K562 (cell line): ENCODE results near the gene ZDHHC3. TPM values are rescaled to one million over a fixed set of nuclear protein-coding genes. Genes with fewer than 3 reads are reported as not detected.
A peak's percentile ranks its signal among the peaks of the same experiment; 100 is the strongest.

Experiments used
- ADNP ChIP-seq: fragments of 200-800 bp; sonication (Bioruptor generic); IDR thresholded peaks from 2 replicates; pipeline ENCODE4 v1.6.1; 2016; ENCODE audit warnings: missing genetic modification characterization, missing compliant biosample characterization
- ARID1B ChIP-seq: fragments of 450-650 bp; IDR thresholded peaks from 2 replicates; pipeline ENCODE4 v1.6.1; 2016; ENCODE audit warnings: antibody characterized with exemption, mild to moderate bottlenecking, inconsistent platforms
- BDP1 ChIP-seq: IDR thresholded peaks from 3 replicates; pipeline ENCODE4 v1.6.1; 2011; ENCODE audit not compliant: insufficient read length, insufficient read depth
- EGR1 ChIP-seq: fragments of 450-650 bp; conservative IDR thresholded peaks from 2 replicates; pipeline ENCODE4 v1.6.1; 2017; ENCODE audit warnings: mild to moderate bottlenecking
- ESRRB ChIP-seq: fragments of 250-450 bp; sonication (Bioruptor Pico); IDR thresholded peaks from 2 replicates; pipeline ENCODE4 v1.5.0; 2020; ENCODE audit warnings: mild to moderate bottlenecking, moderate library complexity, borderline replicate concordance
- GABPB1 ChIP-seq: sonication (generic); formaldehyde crosslinking; IDR thresholded peaks from 2 replicates; pipeline ENCODE4 v1.8.0; 2022; ENCODE audit warnings: mild to moderate bottlenecking, missing genetic modification reagents
- HNRNPL ChIP-seq: fragments of 200-400 bp; formaldehyde crosslinking; IDR thresholded peaks from 2 replicates; pipeline ENCODE4 v1.6.1; 2017; ENCODE audit warnings: low read depth, mild to moderate bottlenecking, low read length
- KLF16 ChIP-seq: IDR thresholded peaks from 2 replicates; pipeline ENCODE4 v1.6.1; 2016; ENCODE audit warnings: antibody characterized with exemption
- MTA3 ChIP-seq: fragments of 450-650 bp; formaldehyde crosslinking; IDR thresholded peaks from 2 replicates; pipeline ENCODE4 v1.6.1; 2017; ENCODE audit warnings: mild to moderate bottlenecking, borderline replicate concordance
- MTF1 ChIP-seq: fragments of 250-450 bp; sonication (Bioruptor Pico); IDR thresholded peaks from 2 replicates; pipeline ENCODE4 v1.9.0; 2021; ENCODE audit warnings: moderate library complexity, mild to moderate bottlenecking, inconsistent platforms, borderline replicate concordance
- NONO ChIP-seq, 2 experiments: fragments of 200-400 bp in 1 of 2; fragments of 450-650 bp in 1 of 2; formaldehyde crosslinking in 1 of 2; IDR thresholded peaks; 2 replicates each; pipeline ENCODE4 v1.6.1; 2017; ENCODE audit warnings: low read depth in 2 of 2, mild to moderate bottlenecking in 2 of 2, moderate library complexity in 2 of 2, low read length in 1 of 2
- NR2F6 ChIP-seq: fragments of 450-650 bp; formaldehyde crosslinking; IDR thresholded peaks from 2 replicates; pipeline ENCODE4 v1.4.0; 2020; ENCODE audit warnings: mild to moderate bottlenecking
- PHB2 ChIP-seq: fragments of 450-650 bp; IDR thresholded peaks from 2 replicates; pipeline ENCODE4 v1.6.1; 2017; ENCODE audit warnings: low read depth
- RUNX1 ChIP-seq: sonication (generic); IDR thresholded peaks from 2 replicates; pipeline ENCODE4 v1.6.1; 2016; ENCODE audit warnings: antibody characterized with exemption, low read depth
- SMARCA5 ChIP-seq: fragments of 450-650 bp; IDR thresholded peaks from 2 replicates; pipeline ENCODE4 v1.6.1; 2016
- XRCC5 ChIP-seq: fragments of 200-400 bp; formaldehyde crosslinking; IDR thresholded peaks from 2 replicates; pipeline ENCODE4 v1.6.1; 2017; ENCODE audit warnings: low read depth, mild to moderate bottlenecking, low read length
- ZNF143 ChIP-seq: sonication (generic); formaldehyde crosslinking; IDR thresholded peaks from 2 replicates; pipeline ENCODE4 v1.9.0; 2022; ENCODE audit warnings: mild to moderate bottlenecking, missing genetic modification reagents
- ZNF75A ChIP-seq: fragments of 450-650 bp; formaldehyde crosslinking; IDR thresholded peaks from 2 replicates; pipeline ENCODE4 v1.4.0; 2020; ENCODE audit warnings: mild to moderate bottlenecking
- ZNF76 ChIP-seq: fragments of 250-450 bp; sonication (Bioruptor Pico); IDR thresholded peaks from 2 replicates; pipeline ENCODE4 v1.4.0; 2020; ENCODE audit warnings: mild to moderate bottlenecking, moderate library complexity, borderline replicate concordance
- polyA plus RNA-seq, 8 experiments: library from polyadenylated mRNA; depleted of rRNA in 4 of 8; stranded (reverse) in 5 of 8; unstranded in 3 of 8; fragments of >200 nt; fragmentation: Nextera tagmentation in 2 of 8; fragmentation: Illumina TruSeq in 1 of 8; extraction: Ambion mirVana in 2 of 8; extraction: Trizol in 1 of 8; gene quantifications; 2 replicates each; pipeline versions ENCODE4 v1.2.1 to v1.2.3, GENCODE V29; 2011 to 2014; ENCODE audit warnings: inconsistent platforms in 1 of 8, missing spikeins in 1 of 8
- total RNA-seq, 7 experiments: library from RNA; depleted of rRNA in 6 of 7; stranded (reverse); fragments of >200 nt in 6 of 7; fragmentation: Illumina TruSeq in 2 of 7; extraction: Trizol in 2 of 7; gene quantifications; 2 replicates each; pipeline versions ENCODE4 v1.2.1 to v1.2.3, GENCODE V29; 2011 to 2021; ENCODE audit warnings: low replicate concordance in 1 of 7
- TF ChIP-seq, protein P1 (sequence below): sonication (generic); formaldehyde crosslinking; IDR thresholded peaks from 2 replicates; pipeline ENCODE4 v1.8.0; 2023; ENCODE audit warnings: mild to moderate bottlenecking, missing genetic modification reagents
- TF ChIP-seq, protein P2 (sequence below): fragments of 250-450 bp; sonication (Bioruptor Pico); IDR thresholded peaks from 2 replicates; pipeline ENCODE4 v1.9.0; 2021; ENCODE audit warnings: mild to moderate bottlenecking, inconsistent platforms

ZDHHC3 gene
- total and polyA plus RNA-seq, 9 of the 15 experiments (the other 6 are each of a cell fraction or from before 2014, with no cell fraction given) = 10.3 to 120 (median 67.2) TPM

DNA sequence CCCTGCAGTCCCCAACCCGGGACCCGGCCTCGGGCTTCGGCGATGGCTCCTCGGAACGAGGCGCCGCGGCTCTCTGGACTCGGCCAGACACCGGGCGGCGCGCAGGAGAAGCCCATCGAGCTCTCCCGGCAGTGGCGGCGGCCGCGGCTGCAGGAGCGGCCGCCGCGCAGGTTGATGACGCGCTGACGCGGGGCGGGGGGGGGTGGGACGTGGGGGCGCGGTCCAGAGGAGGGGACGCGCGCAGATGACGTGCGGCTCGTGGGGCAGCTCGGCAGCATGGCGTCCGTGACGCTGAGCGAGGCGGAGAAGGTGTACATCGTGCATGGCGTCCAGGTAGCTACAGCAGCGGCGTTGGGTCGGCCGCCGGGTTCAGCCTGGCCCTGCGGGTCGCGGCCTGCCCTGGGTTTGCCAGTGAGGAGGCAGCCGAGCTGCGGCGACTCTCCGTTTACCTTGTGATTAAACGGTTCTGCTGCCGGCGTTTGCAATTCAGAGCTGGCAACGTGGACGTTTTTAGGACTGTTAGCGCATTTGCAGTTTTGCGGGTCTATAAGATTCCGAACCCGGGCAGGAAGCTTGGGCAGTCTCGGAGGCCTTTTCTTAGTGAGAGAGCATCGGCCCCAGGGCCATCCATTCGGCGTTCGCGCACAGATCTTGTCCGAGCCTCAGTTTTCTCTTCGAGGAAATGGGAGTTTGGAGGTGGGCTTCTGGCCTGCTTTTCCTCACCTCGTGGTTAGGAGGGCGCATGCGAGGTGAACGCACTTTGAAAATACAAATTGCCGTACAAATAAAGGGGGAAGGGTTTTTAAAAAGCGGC is at the start of gene ZDHHC3, which contains the start of gene EXOSC7 (continued):
- TF ChIP-seq BDP1 (no peak), PHB2 (no peak), HNRNPL (no peak), NR2F6 (CRISPR knock-in tag) (no peak), SMARCA5 (peak; percentile 34; the same call in 1 of the 2 replicates), ESRRB (CRISPR knock-in tag) (no peak), MTF1 (no peak), GABPB1 (CRISPR knock-in tag) (no peak), EGR1 (0 out of 2 replicates have a peak, but pooled peaks have one; percentile 19), NONO (IDR thresholded peaks at IDR 0.05; ENCODE audit: low read depth in 2 of 2, low read length in 1 of 2) (peak in 1 of 2 experiments; percentile 51; a peak in 1 of 4 replicates), ZNF76 (CRISPR knock-in tag) (no peak), KLF16 (no peak), ZNF143 (CRISPR knock-in tag) (no peak), XRCC5 (no peak), RUNX1 (no peak), ADNP (tag) (no peak), ZNF75A (CRISPR knock-in tag) (no peak), ARID1B (no peak), MTA3 (no peak)
- TF ChIP-seq, protein P1, sequence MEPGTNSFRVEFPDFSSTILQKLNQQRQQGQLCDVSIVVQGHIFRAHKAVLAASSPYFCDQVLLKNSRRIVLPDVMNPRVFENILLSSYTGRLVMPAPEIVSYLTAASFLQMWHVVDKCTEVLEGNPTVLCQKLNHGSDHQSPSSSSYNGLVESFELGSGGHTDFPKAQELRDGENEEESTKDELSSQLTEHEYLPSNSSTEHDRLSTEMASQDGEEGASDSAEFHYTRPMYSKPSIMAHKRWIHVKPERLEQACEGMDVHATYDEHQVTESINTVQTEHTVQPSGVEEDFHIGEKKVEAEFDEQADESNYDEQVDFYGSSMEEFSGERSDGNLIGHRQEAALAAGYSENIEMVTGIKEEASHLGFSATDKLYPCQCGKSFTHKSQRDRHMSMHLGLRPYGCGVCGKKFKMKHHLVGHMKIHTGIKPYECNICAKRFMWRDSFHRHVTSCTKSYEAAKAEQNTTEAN (CRISPR knock-in tag) = no peak
- TF ChIP-seq, protein P2, sequence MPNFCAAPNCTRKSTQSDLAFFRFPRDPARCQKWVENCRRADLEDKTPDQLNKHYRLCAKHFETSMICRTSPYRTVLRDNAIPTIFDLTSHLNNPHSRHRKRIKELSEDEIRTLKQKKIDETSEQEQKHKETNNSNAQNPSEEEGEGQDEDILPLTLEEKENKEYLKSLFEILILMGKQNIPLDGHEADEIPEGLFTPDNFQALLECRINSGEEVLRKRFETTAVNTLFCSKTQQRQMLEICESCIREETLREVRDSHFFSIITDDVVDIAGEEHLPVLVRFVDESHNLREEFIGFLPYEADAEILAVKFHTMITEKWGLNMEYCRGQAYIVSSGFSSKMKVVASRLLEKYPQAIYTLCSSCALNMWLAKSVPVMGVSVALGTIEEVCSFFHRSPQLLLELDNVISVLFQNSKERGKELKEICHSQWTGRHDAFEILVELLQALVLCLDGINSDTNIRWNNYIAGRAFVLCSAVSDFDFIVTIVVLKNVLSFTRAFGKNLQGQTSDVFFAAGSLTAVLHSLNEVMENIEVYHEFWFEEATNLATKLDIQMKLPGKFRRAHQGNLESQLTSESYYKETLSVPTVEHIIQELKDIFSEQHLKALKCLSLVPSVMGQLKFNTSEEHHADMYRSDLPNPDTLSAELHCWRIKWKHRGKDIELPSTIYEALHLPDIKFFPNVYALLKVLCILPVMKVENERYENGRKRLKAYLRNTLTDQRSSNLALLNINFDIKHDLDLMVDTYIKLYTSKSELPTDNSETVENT = 0 out of 2 replicates have a peak, but pooled peaks have one; percentile 21
